IPS-18c (cell line): ENCODE results near the gene DLL4.

Experiments used
- H3K4me3 ChIP-seq: 2 replicates; pipeline ENCODE4 v1.7.0; 2013; ENCODE audit warnings: low read depth, mild to moderate bottlenecking, low read length, moderate library complexity; ENCODE audit not compliant: insufficient read depth
- H3K9me3 ChIP-seq: one replicate; pipeline ENCODE4 v1.6.1; 2013; ENCODE audit warnings: mild to moderate bottlenecking, low read length, moderate library complexity; ENCODE audit not compliant: control insufficient read depth, insufficient read depth

Gene DLL4

DNA sequence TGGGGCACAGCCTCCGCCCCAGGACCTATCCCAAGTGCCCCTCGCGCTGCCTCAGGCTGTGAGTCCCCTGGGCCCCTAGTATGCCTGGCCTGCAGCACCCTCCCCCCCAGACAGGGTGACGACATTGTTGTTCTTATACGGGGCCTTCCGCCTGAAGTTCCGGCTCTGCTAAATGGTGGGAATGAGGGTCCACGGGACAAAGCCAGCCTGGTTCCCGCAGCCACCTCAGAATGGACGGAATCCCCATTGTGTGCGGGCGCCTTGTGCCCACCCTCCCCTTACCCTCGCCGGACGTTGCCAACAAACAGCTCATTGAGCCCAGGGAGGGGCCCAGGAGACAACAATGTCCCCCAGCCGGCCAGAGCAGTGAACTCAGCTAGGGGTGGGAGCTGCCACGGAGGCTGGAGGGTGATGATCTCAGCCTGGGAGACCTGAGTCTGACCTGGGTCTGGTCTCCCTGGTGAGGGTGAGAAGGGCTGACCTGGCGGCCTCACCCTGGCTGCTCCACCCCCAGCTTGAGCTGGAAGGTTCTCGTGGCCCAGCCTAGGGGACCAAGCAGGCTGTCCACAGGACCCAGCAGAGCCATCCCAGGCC, 10.2 kb upstream of the DLL4 start:
- no peak overlapping the region for H3K4me3 ChIP-seq
- no peaks in the 10 kb centered on the region for H3K9me3 ChIP-seq

DNA sequence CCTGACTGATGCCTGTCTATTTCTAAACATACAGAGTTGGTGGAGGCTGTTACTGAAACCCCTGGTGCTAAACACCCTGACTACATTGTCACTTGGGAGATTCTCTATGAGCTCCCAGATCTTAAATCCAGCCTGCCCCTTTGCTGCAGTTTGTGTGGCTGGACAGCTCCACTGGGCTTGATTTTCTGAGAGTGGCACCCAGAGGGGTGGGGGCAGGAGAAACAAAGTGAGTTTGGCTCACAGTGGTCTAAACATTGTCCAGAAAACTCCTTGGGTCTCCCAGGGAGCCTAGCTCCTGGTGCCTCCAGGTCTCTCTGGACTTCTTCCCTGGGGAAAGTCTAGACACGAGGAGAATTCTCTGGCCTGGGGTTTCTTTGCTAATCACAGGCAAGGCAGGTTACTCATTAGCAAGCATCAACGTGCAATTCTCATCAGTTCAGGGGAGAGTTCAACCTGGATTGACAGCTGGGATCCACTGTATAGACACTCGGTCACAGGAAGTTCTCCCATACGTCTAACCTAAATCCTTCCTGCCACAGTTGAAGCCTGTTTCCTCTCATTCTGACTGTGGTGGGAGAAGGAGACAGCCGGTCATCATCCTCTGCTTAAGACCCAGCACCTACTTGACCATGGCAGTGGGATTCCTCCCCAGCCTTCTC, 7.1 kb upstream of the DLL4 start:
- no peak overlapping the region for H3K4me3 ChIP-seq
- no peaks in the 10 kb centered on the region for H3K9me3 ChIP-seq

DNA sequence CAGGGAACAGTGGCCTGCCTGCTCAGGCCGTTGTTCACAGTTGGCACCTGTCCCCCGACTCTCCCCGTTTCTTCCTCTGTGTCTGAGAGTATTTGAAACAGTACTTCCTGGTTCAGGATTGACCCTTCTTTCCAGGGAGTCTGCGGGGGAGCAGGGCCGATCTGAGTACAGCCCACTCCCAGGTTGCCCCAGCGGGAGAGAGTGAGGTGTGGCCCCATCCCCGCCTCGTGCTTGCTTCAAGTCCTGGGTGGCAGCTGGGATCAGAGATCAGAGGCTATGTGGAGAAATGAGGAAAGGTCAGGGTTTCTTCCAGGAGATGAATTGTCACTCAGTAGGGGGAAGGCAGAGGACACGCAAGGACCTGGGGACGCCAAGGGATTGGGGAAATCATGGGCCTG, 6.5 kb upstream of the DLL4 start:
- Histone ChIP-seq H3K4me3 (no peak overlapping the region), H3K9me3 (no peaks in the 10 kb centered on the region)

DNA sequence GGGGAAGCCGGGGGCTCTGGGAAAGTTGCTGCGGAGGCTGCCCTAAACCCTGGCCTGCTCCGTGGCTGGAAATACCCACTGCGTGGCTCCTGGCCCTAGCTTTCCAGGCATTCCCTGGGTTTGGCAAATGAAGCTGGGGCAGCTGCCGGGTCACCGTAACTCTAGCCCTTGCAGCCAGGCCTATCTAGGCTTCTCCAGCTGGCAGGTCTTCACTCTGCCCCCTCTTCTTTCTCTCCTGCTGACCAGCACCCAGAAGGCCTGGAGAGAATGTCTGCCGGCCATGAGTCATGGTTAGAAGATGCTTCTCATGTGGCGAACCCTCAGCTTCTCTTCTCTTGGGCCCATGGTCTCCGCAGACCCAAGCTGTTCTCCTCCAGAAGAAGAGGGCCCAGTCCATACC, 5.6 kb upstream of the DLL4 start:
- no peaks in the 10 kb centered on the region for H3K9me3 ChIP-seq
- H3K4me3 ChIP-seq, result no peak overlapping the region

DNA sequence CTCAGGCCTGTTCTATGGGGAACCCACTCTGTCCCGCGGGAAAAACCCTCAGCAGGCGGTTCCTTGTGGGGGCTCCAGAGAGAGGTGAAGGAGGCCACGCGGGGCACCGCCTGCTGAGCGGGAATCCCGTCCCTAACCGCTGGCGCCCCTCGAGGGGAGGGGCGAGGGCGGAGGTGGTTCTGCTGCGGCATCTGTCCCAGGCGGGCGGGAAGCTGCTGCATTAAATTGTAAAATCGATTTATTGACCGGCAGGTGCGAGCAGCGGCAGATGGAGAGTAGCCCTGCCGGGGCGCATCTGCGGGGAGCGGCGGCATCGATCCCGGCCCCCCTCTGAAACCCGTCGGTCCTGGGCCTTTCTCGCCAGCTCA, 3.7 kb upstream of the DLL4 start:
- H3K4me3 ChIP-seq, result peak overlapping the region; percentile 44
- H3K9me3 ChIP-seq, result no peaks in the 10 kb centered on the region

DNA sequence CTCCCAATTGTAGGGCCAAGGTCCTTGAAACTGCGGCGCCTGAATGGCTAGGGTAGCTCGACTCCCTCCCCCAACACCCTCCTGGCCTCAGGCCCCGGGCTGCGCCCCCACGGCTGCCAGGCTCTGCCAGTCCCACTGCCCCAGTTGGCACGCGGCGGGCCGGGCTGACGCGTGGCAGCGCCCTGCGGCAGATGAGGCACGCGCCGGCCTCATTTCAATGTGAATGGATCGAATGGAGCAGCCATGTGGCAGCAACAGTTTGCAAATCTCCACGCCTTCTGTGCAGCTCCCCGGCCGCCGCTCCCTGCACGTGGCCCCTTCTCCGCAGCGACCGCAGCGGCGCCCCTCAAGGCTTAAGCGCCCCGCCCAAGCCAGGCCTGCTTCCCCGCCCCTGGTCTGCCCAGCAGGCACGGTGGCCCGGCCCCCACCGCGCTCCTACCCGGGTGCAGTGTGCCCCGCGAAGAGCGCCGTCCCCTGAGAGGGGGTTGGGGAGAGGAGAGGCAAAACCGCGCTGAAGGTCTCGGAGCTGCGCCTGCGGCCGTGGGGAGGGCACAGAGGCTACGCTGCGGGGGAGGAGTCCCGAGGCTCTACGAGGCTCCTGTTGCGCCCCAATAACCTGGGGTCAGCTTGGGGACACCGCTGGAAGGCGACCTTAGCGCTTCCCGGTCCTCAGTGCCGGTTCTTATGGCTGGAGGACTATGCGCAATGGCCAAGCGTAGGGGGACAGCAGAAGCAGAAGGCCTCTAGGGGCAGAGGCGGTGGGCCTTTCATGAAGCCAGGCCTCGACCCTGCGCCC, 3.1 kb upstream of the DLL4 start:
- peak overlapping the region; percentile 44 for H3K4me3 ChIP-seq
- H3K9me3 ChIP-seq, result no peaks in the 10 kb centered on the region

DNA sequence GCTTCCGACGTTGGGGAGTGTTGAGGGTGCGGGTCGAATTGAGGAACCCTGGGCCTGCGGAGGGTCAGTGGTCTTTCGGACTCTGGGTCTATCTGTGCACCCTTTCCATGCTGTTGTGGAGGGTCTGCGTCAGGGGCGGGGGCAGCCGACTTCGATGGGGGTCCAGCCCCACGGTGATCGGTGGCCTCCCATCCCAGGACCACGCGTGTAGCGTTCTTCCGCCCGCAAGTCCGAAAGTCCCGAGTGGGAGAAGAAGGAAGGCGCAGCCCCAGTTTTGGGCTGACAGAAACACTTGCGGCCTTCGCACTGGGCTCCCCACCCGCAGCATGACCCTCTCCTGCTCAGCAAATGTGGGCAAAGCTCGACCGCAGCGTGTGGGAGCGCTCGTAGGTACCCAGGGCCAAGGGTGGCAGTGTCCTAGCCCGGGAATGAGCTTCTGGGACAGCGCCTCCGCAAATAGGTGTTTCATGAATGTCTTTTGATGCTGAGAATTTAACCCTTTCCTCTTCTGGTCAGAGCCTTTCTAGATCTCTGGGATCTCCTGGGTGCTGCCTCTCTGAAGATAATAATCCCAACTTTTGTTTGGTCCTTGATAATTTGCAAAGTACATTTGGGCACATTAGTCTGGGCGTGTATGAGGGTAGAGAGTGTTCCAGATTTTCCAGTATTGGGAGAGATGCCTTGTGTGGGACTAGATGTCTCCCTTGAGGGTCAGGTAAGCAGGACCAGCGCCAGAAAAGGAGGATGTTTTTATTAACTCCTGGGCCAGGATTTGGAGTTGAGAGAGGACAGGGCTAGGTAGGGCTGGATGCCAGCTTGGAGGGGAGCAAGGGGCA, 2.3 kb upstream of the DLL4 start:
- Histone ChIP-seq H3K9me3 (peaks cover 3% of the 10 kb centered on the region), H3K4me3 (peak overlapping the region; percentile 44; the same call in 1 of the 2 replicates)

DNA sequence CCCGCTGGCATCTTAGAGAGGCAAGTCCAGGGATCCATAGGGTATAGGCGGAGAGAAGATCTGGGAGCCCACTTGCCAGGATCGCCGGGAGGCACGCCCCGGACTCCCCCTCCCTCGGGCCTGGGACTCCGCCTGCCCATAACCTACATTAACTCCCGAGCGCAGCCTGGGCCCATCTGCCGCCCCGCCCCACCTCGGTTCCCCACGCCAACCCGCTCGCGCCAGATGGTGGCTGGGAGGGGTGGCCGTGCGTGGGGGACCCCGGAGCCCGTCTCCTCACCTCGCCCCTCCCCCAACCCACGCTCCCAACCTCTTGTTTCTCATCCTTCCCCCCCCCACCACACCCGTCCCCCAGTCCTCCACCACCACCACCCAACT, 1.7 kb upstream of the DLL4 start:
- Histone ChIP-seq H3K9me3 (peaks cover 3% of the 10 kb centered on the region), H3K4me3 (peak overlapping the region; percentile 45; the same call in 1 of the 2 replicates)

DNA sequence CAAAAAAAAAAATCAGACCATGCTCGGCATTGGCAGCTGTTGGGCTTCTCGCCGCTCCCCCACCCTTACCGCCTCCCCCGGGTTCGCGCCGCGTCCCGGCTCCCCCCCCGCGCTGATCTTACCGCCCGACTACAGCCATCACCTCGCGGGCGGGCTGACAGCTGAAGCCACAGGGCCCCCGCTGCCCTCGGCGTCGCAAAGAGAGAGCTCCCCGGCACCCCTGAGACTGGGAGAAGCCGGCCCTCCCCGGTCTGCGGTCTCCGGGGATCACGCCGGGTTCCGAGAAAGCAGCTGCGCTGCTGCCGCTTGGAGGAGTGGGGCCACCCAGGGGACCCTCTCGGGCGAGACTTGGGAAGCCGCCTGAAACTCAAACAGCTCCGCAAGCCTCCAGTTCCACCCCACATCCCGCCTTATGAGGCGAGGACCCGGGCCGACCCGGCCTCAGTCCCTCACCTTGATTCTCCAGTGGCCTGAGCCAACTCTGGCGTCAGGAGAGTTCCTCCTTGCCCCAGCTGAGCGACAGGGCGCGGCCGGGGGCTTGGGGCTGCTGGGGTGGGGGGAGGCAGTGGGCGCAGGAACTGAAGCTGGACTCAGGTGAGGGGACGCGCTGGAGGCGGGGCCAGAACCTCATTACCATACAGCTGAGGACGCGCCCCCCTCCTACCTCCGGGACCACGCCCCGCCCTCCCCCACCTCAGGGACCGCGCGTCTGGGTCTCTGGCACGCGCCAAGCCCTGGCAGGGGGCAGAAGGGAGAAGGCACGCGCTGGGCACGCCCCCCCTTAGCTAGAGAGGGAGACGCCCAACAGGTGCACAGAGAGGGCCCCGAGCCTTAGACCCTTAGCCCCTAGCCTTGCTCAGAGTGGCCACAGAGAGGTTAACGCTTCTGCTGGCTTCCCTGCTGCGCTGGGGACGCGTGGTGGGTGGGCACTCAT, 1.0 kb upstream of the DLL4 start:
- H3K9me3 ChIP-seq, result peaks cover 3% of the 10 kb centered on the region
- peak overlapping the region; percentile 45 for H3K4me3 ChIP-seq

DNA sequence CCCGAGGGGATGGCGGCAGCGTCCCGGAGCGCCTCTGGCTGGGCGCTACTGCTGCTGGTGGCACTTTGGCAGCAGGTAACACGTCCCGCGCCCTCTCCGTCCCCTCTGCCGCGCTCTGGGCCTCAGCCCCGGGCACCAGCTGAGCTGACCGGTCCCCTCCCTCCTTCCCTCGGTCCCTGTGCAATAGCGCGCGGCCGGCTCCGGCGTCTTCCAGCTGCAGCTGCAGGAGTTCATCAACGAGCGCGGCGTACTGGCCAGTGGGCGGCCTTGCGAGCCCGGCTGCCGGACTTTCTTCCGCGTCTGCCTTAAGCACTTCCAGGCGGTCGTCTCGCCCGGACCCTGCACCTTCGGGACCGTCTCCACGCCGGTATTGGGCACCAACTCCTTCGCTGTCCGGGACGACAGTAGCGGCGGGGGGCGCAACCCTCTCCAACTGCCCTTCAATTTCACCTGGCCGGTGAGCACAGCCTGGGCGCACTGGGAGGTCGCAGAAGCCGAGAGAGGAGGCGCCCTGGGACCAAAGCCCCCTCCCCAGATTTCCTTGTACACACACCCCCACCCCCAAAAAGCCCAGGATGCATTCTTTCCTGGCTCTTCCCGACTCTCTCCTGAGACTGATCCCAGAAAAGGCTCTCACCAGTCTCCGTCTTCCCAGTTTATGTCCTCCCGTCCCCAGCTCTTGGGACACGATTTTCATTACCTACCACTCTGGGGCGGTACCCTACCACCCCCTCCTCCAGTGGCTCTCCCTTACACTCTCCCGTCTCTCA, 705 bp downstream of the DLL4 start:
- H3K4me3 ChIP-seq, result peak overlapping the region; percentile 44
- peaks cover 3% of the 10 kb centered on the region for H3K9me3 ChIP-seq

DNA sequence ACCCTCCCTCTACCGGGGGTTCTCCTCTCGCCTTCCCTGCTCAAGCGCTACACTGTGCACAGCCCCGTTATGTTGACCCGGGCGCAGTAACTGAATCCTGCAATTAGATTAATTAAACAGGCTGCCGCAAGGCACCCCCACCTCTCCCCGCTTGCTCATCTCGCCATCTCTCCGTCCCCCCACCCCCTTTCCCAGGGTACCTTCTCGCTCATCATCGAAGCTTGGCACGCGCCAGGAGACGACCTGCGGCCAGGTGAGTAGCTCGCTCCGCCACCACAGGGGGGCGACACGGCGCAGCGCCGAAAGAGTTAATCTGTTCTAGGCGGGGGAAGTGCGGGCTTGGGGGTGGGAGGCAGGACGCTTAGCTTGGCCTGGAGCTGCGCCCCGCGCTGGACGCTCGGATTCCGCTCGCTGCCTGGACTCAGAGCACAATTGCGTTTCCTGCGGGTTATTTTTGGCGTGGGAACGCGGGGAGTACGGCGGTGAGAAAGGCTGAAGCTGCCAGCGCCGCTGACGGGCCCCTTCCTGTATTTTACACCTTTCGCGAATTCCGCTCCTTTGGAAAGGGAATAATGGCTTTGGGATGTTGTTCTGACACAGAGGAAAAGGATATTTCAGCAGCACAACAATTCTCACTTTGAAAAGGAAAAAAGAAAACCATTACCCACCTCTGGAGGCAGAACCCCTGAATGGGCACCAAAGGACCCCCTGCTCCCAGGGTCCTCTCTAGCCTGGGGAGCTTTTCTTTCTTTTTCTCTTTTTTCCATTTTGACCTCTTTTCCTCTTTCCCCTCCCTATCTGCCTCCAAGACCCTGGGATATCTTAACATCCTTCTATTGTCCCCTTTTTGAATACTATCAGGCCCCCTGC, 1.5 kb downstream of the DLL4 start:
- H3K4me3 ChIP-seq, result peak overlapping the region; percentile 53

DNA sequence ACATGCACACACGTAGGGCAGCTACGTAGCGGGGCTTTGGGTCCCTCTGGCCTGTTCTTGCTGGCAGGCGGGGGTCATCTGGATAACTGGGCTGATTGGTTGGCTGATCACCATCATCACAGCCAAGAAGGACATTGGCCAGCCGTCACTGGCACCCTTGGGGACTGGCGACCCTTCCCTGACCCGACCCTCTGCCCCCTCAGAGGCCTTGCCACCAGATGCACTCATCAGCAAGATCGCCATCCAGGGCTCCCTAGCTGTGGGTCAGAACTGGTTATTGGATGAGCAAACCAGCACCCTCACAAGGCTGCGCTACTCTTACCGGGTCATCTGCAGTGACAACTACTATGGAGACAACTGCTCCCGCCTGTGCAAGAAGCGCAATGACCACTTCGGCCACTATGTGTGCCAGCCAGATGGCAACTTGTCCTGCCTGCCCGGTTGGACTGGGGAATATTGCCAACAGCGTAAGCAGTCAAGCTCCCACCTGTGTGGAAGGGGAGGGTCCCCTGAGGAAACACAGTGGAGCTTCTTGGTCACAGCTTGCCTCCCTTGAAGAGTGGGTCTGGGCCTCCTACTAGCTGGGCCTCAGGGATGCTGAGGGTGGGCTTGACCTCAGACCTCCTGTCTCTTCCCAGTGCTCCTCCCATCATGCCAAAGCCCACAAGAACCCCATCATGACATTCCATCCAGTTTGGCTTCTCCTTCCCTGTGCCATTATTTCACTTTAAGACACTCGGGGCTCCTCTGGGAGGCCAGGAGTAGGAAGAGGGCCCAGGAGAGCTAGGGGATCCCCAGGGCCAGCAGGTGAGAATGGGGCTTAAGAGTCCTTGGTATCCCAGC, 2.4 kb downstream of the DLL4 start:
- peak overlapping the region; percentile 53; the same call in 1 of the 2 replicates for H3K4me3 ChIP-seq
- peaks cover 3% of the 10 kb centered on the region for H3K9me3 ChIP-seq

More for the DNA sequence above, 1.5 kb downstream of the DLL4 start:
- peaks cover 3% of the 10 kb centered on the region for H3K9me3 ChIP-seq

DNA sequence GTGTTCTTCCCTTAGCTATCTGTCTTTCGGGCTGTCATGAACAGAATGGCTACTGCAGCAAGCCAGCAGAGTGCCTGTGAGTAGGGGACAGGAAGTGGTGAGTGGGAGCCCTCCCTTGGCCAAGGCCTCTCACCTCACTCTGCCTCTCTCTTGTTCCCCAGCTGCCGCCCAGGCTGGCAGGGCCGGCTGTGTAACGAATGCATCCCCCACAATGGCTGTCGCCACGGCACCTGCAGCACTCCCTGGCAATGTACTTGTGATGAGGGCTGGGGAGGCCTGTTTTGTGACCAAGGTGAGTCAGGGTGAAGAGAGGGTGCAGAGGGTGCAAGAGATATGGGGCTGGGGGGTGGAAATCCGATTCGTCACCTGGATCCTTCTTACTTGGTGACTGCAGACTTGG, 3.0 kb downstream of the DLL4 start:
- Histone ChIP-seq H3K4me3 (no peak overlapping the region), H3K9me3 (peaks cover 3% of the 10 kb centered on the region)
